HG03175 (cell line): ENCODE results near the gene TUBB2B.

ENCODE experiments used
- ATAC-seq: cut with Tn5 transposase; IDR thresholded peaks from one replicate; pipeline ENCODE4 v1.9.1; 2021; ENCODE audit warnings: mild to moderate bottlenecking, moderate library complexity; ENCODE audit not compliant: unreplicated experiment

The TUBB2B gene

DNA sequence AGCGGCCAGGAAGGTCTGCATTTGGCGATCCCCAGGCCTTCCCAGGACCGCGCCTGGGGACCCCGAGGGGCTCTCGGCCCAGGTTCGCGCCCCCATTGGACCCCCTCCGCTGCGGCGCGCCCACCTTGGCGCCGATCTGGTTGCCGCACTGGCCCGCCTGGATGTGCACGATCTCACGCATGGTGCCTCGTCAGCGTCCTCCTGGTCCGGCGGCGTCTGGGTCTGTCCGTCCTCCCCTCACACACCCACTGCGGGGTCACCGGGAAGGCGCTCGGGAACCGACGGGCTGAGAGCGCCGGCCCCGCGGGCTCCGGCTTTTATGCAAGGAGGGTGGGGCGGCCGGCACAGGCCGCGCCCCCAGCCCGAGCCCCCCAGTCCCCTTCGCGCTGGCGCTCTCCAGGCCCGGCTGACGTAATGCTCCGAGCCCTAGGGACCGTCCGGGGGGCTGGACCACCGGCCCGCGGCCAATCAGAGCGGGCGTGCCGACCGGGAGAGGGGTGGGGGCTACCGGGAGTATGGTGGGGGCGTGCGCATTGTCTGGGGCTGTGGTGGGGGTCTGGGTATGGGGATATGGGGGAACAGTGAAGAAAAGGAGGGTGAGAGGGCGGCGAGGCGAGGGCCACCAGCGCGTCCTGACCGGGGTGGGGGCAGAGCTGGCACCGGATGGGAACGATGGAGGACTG is at the start of gene TUBB2B:
Gene TUBB2B, minus strand, starts transcription at position 291 of the 683 bp plus-strand sequence. Its CDS starts 110 bp downstream, at position 181.
- no peak for ATAC-seq

DNA sequence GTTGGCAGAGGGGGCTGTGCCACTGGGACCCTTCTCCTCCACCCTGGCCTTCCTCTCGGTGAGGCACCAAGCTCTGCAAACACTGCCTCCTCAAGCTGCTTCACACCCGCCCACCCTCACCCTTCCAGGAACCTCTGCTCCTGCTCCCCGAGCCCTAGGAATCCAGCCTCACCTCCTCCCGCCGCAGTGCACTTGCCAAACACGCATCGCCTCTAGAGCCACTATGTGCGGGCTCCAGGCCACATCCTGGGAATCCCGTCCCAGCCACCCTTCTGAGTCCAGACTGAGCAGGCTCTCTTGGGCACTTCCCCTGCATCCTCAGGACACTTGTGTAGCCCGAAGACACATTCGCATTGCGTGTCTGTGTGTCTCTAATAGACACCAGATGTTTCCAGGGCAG is 49.8 kb upstream of the TUBB2B start:
- ATAC-seq = no peak

DNA sequence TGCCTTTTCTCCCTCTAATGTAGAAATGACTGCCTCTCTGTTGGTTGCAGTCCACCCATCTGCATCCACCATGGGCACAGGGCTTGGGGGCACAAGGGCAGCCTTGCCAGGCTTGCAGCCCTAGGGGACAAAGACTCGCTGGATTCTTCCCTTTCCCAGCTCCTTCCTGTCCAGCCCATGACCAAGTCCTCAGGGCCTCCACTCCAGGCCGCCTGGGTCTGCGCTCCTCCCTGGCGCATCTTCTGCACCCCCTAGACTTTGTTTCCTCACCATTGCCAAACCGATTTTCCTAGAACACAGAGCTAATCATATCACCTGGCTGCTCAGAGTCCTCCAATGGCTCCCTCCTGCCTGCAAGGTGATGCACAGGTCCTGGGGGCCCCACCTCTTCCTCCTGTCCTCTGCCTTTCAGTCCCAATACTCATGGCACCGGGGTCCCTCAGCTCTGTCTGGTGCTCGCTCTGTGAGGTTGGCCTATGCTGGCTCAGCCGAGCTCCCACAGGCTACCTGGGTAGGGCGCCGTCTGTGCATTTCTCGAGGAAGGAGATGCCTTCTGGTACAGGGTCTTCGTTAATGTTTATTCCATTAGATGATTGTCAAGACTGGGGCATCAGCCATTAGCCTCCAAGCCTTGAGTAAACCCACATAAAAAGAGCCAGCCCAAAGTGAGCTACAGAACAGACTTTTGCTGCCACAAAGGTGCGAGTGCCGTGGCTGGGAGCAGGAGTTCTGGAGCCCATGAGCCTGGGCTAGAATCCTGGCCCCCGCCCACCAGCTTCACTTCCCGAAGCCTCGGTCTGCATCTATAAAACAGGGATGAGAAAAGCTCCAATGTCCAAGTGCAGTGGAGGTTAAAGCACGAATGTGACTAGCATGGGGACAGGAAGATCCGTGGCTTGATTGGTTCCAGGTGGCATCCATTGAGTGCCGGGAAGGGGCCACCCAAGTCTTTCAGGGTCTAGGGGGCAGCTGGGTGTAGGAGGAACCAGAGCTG is 49.0 kb upstream of the TUBB2B start:
- no peak for ATAC-seq

DNA sequence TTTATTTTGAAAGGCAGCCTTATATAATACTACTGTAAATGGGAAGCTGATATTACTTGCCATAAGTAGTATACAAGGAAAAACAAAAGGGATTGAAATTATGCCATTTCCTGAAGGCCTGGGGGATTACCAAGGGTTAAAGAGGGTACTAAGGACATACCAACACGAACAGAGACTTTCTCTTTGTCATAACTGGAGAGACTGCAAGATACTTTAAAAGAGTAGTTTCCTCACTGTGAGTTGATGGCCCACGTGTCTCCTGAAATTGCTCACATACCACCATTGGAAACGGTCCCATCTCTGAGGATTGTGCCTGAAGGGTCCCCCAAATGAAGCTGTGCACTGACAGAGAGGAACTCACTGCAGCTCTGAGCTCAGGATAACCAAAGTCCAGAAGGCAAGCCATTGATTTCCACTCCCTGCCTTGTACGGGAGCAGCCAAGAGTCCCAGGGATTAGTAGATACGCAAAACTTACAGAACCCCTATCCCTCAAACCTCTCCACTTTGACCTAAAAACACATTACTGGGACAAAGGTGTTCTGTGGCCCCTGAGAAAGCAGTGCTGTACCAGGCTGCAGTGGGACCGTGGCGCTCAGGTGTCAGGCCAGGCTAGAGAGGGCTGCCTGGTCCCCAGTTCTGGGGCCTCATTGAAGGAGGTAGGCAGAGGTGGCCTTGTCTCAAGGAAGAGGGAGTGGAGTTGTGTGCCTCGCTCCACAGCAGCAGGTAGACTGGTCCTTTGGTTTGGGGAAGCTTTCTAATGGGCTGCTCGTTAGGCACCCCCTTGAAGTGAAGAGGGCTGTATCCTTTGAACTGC is 46.5 kb upstream of the TUBB2B start:
- no peak for ATAC-seq

DNA sequence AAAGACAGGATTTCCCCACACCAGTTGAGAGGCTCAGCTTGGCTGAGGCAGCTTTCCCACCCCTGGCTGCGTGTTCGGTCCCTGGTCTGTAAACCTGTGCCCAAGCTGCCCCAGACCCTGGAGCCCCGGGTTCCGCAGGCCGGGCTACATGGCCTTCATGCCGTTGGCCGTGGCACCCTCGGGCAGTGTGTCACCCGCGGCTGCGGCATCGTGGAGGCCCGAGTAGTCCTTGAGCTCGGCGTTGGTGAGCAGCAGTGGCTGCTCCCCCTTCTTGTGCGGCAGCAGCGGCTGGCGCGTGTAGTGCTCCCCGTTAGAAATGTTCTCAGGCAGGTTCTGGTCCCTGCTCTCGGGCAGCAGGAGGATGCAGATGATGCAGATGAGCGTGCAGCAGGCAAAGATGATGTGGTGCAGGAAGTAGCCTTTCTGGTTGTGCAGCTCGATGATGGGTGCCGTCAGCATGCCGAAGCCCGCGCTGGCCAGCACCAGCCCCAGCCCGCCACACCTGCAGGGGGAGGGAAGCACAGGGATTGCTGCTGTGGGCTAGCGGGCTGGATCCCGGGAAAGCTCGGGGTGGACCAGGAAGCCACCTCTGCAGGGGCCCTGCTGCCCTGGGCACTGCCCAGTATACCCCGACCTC is 45.6 kb upstream of the TUBB2B start:
- no peak for ATAC-seq

- no peak for ATAC-seq
Measured at GRCh38 chr6:3271756-3272155, 44.3 kb upstream of the TUBB2B start.

DNA sequence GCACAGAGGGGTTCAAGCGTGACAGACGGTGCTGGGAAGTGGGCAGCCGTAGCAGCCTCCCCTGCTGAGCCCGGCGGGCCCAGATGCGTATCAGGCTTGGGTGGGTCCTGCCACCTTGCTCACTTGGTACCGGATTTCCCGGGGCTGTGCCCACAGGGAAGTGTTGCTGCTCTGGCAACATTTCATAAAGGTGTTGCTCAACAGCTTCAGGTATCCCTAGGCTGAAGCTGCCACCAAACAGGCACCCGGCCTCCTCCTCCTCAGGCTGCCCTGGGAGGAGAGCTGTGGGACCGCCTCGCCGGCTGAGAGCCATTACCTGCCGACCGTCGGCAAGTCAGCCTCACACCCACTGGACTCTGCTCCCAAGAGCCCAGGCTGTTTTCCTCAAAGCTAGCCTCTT is 42.8 kb upstream of the TUBB2B start:
- ATAC-seq = no peak

GRCh38 chr6:3269281-3269975 is 42.0 kb upstream of the TUBB2B start:
- ATAC-seq = no peak

- no peak for ATAC-seq
Measured at GRCh38 chr6:3268680-3269079, 41.2 kb upstream of the TUBB2B start.

GRCh38 chr6:3267162-3267561 is 39.7 kb upstream of the TUBB2B start:
- no peak for ATAC-seq

- ATAC-seq = no peak
Measured at GRCh38 chr6:3266170-3266569, 38.7 kb upstream of the TUBB2B start.

GRCh38 chr6:3265671-3266070 is 38.2 kb upstream of the TUBB2B start:
- no peak for ATAC-seq

DNA sequence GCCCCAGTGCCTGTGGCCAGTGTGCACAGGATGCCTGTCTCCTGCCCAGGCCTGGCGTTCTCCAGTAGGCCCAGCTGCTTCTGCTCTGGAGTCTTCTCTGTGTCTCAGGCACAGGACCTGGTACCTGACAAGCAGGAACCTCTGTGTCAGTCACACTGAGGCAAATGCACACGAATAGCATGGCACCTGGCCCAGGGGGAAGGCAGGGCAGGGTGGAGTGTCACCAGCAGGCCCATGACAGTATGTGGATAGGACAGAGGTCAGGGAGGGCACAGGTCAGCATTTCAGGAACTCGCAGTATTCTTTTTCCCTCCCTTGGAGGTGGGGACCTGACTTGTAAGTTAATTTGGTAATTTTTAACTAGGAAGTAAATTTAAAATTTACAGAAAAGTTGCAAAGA is 36.9 kb upstream of the TUBB2B start:
- ATAC-seq = no peak

DNA sequence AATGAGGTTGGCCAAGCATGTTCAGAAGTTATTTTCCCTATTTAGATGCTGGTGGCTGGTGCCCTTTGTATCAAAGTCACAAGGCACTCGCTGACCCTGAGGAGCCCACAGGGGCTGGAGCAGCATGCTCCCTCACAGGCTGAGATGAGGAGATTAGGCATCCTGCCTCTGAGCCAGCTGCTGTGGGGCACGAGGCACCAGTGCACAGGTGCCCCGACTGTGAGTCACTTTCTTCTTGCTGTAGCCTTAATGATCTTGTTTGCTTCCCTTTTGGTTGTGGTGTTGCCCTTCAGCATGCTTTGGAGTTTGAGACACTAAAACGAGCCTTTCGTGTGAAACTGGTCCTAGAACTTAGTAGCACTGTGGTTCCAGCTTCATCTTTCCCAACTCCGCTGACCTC is 35.6 kb upstream of the TUBB2B start:
- ATAC-seq = no peak

DNA sequence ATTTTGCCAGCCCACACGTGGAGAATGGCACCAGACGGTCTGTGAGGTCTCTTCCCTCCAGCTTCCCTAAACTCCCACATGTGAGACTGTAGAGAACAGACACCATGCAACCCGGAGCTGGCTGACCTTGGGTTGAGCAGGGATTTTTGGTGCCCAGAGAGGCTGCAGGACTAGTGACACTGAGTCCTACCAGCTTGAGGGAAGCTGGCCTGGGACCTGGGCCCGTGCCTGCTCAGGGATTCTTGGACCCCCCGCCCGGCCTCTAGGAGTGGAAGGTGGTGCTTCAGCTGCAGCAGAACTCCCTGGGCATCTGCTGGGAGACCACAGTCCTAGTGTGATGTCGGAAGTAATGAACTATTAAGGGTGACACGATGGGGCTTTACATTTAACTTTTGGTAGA is 34.5 kb upstream of the TUBB2B start:
- ATAC-seq = no peak

- no peak for ATAC-seq
Measured at GRCh38 chr6:3261518-3261820, 34.0 kb upstream of the TUBB2B start.

GRCh38 chr6:3260772-3261517 is 33.5 kb upstream of the TUBB2B start:
- ATAC-seq = no peak

GRCh38 chr6:3260296-3260695 is 32.8 kb upstream of the TUBB2B start:
- ATAC-seq = no peak

GRCh38 chr6:3259491-3259958 is 32.1 kb upstream of the TUBB2B start:
- ATAC-seq = peak; percentile 31
